Ammon's horn (tissue), 1 donor: Measurements from ENCODE around the gene EMC6.
"Not testable (repeated sequence)": the region's sequence is repeated elsewhere in the genome, so short reads cannot be mapped to it uniquely, and the experiment has no call there.

ENCODE experiments used
- DNase-seq: peaks from one replicate; pipeline ENCODE4 v3.0.0-alpha.2; 2016; ENCODE audit warnings: low spot score

EMC6 gene

GRCh38 chr17:3681057-3681456 is 12.4 kb downstream of the EMC6 start:
- DNase-seq, result no peak

GRCh38 chr17:3681565-3681964 is 13.0 kb downstream of the EMC6 start:
- DNase-seq, result no peak

GRCh38 chr17:3682033-3682432 is 13.4 kb downstream of the EMC6 start:
- no peak for DNase-seq

GRCh38 chr17:3683054-3683511 is 14.5 kb downstream of the EMC6 start:
- no peak for DNase-seq

GRCh38 chr17:3685174-3685573 is 16.6 kb downstream of the EMC6 start:
- no peak for DNase-seq

GRCh38 chr17:3688027-3688553 is 19.5 kb downstream of the EMC6 start:
- DNase-seq, result no peak

- no peak for DNase-seq
Measured at GRCh38 chr17:3688852-3689261, 20.2 kb downstream of the EMC6 start.

- no peak for DNase-seq
Measured at GRCh38 chr17:3689262-3690093, 20.9 kb downstream of the EMC6 start.

- no peak for DNase-seq
Measured at GRCh38 chr17:3690094-3690715, 21.6 kb downstream of the EMC6 start.

- DNase-seq, result no peak
Measured at GRCh38 chr17:3691617-3692067, 23.0 kb downstream of the EMC6 start.

- no peak for DNase-seq
Measured at GRCh38 chr17:3692346-3692745, 23.7 kb downstream of the EMC6 start.

- DNase-seq, result no peak
Measured at GRCh38 chr17:3693141-3693540, 24.5 kb downstream of the EMC6 start.

- DNase-seq, result no peak
Measured at GRCh38 chr17:3693829-3694231, 25.2 kb downstream of the EMC6 start.

- DNase-seq, result no peak
Measured at GRCh38 chr17:3695129-3695722, 26.6 kb downstream of the EMC6 start.

GRCh38 chr17:3695723-3696411 is 27.3 kb downstream of the EMC6 start, which contains the start of gene P2RX5:
P2RX5 (minus strand) TSS chr17:3696155; CDS start chr17:3696005, 150 bp downstream.
- DNase-seq, result no peak

GRCh38 chr17:3697103-3697476 is 28.5 kb downstream of the EMC6 start:
- peak; percentile 31 for DNase-seq

- no peak for DNase-seq
Measured at GRCh38 chr17:3698139-3698538, 29.5 kb downstream of the EMC6 start.

GRCh38 chr17:3699951-3700350 is 31.3 kb downstream of the EMC6 start:
- DNase-seq, result no peak

GRCh38 chr17:3702041-3702539 is 33.5 kb downstream of the EMC6 start:
- not testable (repeated sequence) for DNase-seq

GRCh38 chr17:3704931-3705717 is 36.5 kb downstream of the EMC6 start:
- no peak for DNase-seq

GRCh38 chr17:3705718-3705984 is 37.0 kb downstream of the EMC6 start:
- not testable (repeated sequence) for DNase-seq
